ENCODE measurements around the gene CDK6.

GRCh38 chr7:92567460-92567859, 268.9 kb downstream of the CDK6 start:
- TF ChIP-seq EZH2 (IDR thresholded peaks at IDR 0.05; ENCODE audit: borderline replicate concordance, low read length), result no peak
- no peak for TF ChIP-seq CTCF (conservative IDR thresholded peaks at IDR 0.05 in 1 of 2, IDR thresholded peaks at IDR 0.05 in 1 of 2; ENCODE audit: extremely low read depth in 1 of 2, insufficient read depth in 1 of 2, low read depth in 1 of 2, low read length in 2 of 2)

All from mammary epithelial cell (primary cell).